ENCODE measurements around the gene HNRNPK. TPM values are rescaled to one million over a fixed set of nuclear protein-coding genes. Genes with fewer than 3 reads are reported as not detected.

Gene HNRNPK
- total and polyA plus RNA-seq, 2 of the 13 experiments (the other 11 are each of a cell fraction or from before 2014, with no cell fraction given) = 321 to 712 TPM

- FAIRE-seq (no peak), ATAC-seq (no peak), DNase-seq (ENCODE audit: low spot score) (no peak)
- in situ Hi-C loops (cut with HindIII; ENCODE audit: extremely low pct_ligation_motif_present, low pct_unique_long_range_greater_than_20kb) (no loop called here), intact Hi-C loops (cut with micrococcal nuclease; ENCODE audit: unreplicated experiment) (no loop called here)
- Histone ChIP-seq H3K4me1 (ENCODE audit: insufficient read depth, low read length) (no peaks in the 10 kb centered on the region), H3K36me3 (replicated peaks in 1 of 2; ENCODE audit: control insufficient read depth in 1 of 2, insufficient read depth in 2 of 2, low read length in 2 of 2) (no peaks in the 10 kb centered on the region), H3K79me2 (ENCODE audit: insufficient read depth, low read length) (no peaks in the 10 kb centered on the region), H3K4me2 (ENCODE audit: low read depth, low read length) (no peak overlapping the region), H3K4me3 (replicated peaks in 1 of 3; ENCODE audit: insufficient read depth in 1 of 3, low read depth in 2 of 3, low read length in 3 of 3) (no peak overlapping the region), H3K27me3 (ENCODE audit: control insufficient read depth in 1 of 2, insufficient read depth in 2 of 2, low read length in 2 of 2) (peaks cover 0 to 9% of the 10 kb centered on the region in 2 experiments; a peak in 2 of 5 replicates), H3K9ac (ENCODE audit: insufficient read depth, low read depth, low read length) (no peak overlapping the region), H4K20me1 (ENCODE audit: insufficient read depth, low read length) (no peaks in the 10 kb centered on the region), H2AFZ (ENCODE audit: low read length) (no peak overlapping the region), H3K27ac (ENCODE audit: extremely low read length, insufficient read depth, low read length) (no peak overlapping the region), H3K9me3 (ENCODE audit: low read length) (no peaks in the 10 kb centered on the region)
- POLR2A ChIA-PET = no interaction called here
- CTCF ChIA-PET (ENCODE audit: low intra/inter-chr PET ratio, low total read pairs) = no interaction called here
- no peak for TF ChIP-seq ESRRA (CRISPR knock-in tag; IDR thresholded peaks at IDR 0.05; ENCODE audit: low read depth)
- no peak for TF ChIP-seq THAP8 (CRISPR knock-in tag; IDR thresholded peaks at IDR 0.05; ENCODE audit: borderline replicate concordance)
- no peak for TF ChIP-seq SMARCE1 (IDR thresholded peaks at IDR 0.05; ENCODE audit: borderline replicate concordance)
- 2% methylated on average over 4 of the region's 4 CpGs for WGBS (ENCODE audit: low lambda C conversion rate)
- BruUV-seq (replicated peaks) = no TSS peak
These were observed 47.2 kb upstream of the HNRNPK start for GRCh38 chr9:84027201-84027600.

- CTCF ChIA-PET (ENCODE audit: low intra/inter-chr PET ratio, low total read pairs) = no interaction called here
- no peak for FAIRE-seq
- intact Hi-C loops (cut with micrococcal nuclease; ENCODE audit: unreplicated experiment) = no loop called here
- TF ChIP-seq MED8 (CRISPR knock-in tag; IDR thresholded peaks at IDR 0.05; ENCODE audit: insufficient replicate concordance) = no peak
- TF ChIP-seq IRF2 (CRISPR knock-in tag; IDR thresholded peaks at IDR 0.05) = no peak
- no peak for TF ChIP-seq PRDM4 (CRISPR knock-in tag; IDR thresholded peaks at IDR 0.05; ENCODE audit: borderline replicate concordance)
- TF ChIP-seq ZNF317 (CRISPR knock-in tag; IDR thresholded peaks at IDR 0.05) = no peak
- no peak for TF ChIP-seq JUN (CRISPR knock-in tag; IDR thresholded peaks at IDR 0.05)
- no peak for TF ChIP-seq TGIF2 (CRISPR knock-in tag; IDR thresholded peaks at IDR 0.05)
- TF ChIP-seq MLLT10 (CRISPR knock-in tag; IDR thresholded peaks at IDR 0.05) = no peak
- TF ChIP-seq EZH2 (conservative IDR thresholded peaks at IDR 0.05; ENCODE audit: low read depth, low read length) = no peak
- TF ChIP-seq REL (CRISPR knock-in tag; conservative IDR thresholded peaks at IDR 0.05) = no peak
- no peak for TF ChIP-seq HDAC6 (IDR thresholded peaks at IDR 0.05; ENCODE audit: low read depth, low read length)
- TF ChIP-seq FOXK1 (CRISPR knock-in tag; IDR thresholded peaks at IDR 0.05; ENCODE audit: borderline replicate concordance, low read depth) = no peak
These were observed 44.1 kb upstream of the HNRNPK start for GRCh38 chr9:84024041-84024575.

More at GRCh38 chr9:84024041-84024575, 44.1 kb upstream of the HNRNPK start:
- POLR2A ChIA-PET = no interaction called here
- Histone ChIP-seq H3K9me3 (ENCODE audit: low read length) (no peaks in the 10 kb centered on the region), H3K9ac (ENCODE audit: insufficient read depth, low read depth, low read length) (no peak overlapping the region), H3K4me2 (ENCODE audit: low read depth, low read length) (no peak overlapping the region), H2AFZ (ENCODE audit: low read length) (no peak overlapping the region), H3K27ac (ENCODE audit: extremely low read length, insufficient read depth, low read length) (no peak overlapping the region), H3K79me2 (ENCODE audit: insufficient read depth, low read length) (no peaks in the 10 kb centered on the region), H3K27me3 (ENCODE audit: control insufficient read depth in 1 of 2, insufficient read depth in 2 of 2, low read length in 2 of 2) (no peaks in the 10 kb centered on the region), H3K4me1 (ENCODE audit: insufficient read depth, low read length) (no peaks in the 10 kb centered on the region), H3K4me3 (replicated peaks in 1 of 3; ENCODE audit: insufficient read depth in 1 of 3, low read depth in 2 of 3, low read length in 3 of 3) (no peak overlapping the region), H4K20me1 (ENCODE audit: insufficient read depth, low read length) (no peaks in the 10 kb centered on the region), H3K36me3 (replicated peaks in 1 of 2; ENCODE audit: control insufficient read depth in 1 of 2, insufficient read depth in 2 of 2, low read length in 2 of 2) (no peaks in the 10 kb centered on the region)
- DNase-seq (ENCODE audit: low spot score) = no peak
- no peak for ATAC-seq
- no TSS peak for BruUV-seq (replicated peaks)
- 29% methylated on average over 4 of the region's 4 CpGs for WGBS (ENCODE audit: low lambda C conversion rate)
- in situ Hi-C loops (cut with HindIII; ENCODE audit: extremely low pct_ligation_motif_present, low pct_unique_long_range_greater_than_20kb) = no loop called here

Measured in HepG2 (cell line).